Measurements from ENCODE around the gene CAPZA1.

CAPZA1 gene

DNA sequence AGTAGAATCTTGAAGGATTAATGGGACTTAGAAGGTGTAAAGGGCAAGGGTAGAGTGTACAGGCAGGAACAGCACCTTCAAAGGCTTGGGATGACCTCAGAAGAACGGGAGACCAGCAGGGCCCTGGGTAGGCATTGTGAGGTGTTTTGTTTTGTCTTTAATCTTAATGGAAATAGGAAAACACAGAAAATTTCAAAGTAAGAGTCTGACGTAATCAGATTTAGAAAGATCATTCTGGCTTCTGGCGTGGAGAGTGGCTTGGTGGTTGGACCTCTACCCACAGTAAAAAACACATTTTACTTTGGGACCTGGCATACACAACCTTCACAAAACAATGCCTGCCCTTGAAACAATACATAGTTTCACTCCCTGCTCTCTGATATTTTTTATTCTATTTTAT is 59.0 kb downstream of the CAPZA1 start:
- DNase-seq: no peak

- DNase-seq: no peak
Measured at GRCh38 chr1:112685913-112686312, 66.3 kb downstream of the CAPZA1 start.

DNA sequence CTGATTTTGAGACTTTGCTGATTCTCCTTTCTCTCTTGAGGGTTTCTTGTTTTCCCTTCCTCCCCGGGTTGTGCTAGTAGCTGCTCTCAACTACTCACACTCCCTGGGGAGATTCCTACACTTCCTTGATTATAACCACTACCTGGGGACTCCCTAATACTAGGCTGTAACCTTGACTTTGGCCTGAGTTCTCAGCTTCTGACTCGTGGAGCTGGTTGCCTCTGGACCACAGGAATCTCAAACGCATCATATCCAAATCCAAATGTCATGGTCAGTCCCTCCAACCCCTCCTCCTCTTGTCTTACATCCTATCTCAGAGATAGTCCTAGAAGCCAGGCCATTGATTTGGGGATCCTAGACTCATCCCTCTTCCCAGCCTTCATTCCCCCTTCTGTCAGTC is 66.8 kb downstream of the CAPZA1 start:
- no peak for DNase-seq

GRCh38 chr1:112686835-112687234 is 67.2 kb downstream of the CAPZA1 start:
- no peak for DNase-seq

DNA sequence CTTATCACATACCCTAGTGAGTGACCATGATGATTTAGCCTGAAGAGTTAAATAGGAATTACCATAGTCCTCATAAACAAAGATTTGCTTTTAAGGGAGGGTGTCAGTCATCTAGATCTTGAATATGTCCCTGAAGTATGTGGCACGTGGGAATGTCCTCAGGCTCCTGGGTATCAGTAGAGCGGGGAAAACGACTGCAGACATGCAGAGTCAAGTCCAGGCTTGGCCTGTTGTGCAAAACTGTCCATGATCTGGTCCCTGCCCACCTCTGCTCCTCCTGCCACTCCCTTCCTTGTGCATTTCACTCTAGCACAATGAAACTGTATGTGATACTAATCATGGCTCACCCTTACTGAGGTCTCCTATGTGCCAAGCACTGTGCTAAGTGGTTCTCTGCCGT is 67.7 kb downstream of the CAPZA1 start:
- no peak for DNase-seq

GRCh38 chr1:112687785-112688496 is 68.3 kb downstream of the CAPZA1 start:
- DNase-seq: no peak

GRCh38 chr1:112688781-112689193 is 69.2 kb downstream of the CAPZA1 start:
- DNase-seq: no peak

DNA sequence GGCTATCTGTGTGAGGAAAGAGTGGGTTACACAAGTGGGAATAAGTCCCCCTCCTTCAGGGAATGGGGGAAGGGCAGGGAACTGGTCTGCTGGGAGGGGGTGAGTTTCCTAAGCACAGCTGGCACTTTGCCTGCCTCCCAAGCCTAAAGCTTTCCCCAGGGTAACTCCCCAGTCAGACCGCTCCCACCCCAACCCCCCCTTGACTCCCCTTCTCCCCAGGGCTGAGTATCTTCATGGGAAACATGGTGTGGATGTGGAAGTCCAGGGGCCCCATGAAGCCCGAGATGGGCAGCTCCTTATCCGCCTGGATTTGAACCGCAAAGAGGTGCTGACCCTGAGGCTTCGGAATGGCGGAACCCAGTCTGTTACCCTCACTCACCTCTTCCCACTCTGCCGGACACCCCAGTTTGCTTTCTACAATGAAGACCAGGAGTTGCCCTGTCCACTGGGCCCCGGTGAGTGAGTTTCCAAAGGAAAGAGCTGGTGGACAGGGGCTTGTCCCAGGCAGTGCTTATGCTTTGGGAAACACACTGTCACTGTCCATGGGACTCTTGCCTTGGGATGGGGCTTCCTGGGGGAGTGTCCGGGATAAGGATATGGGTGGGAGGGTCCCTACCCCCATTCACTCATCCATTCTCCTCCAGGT is 69.7 kb downstream of the CAPZA1 start:
- DNase-seq: no peak

- DNase-seq: no peak
Measured at GRCh38 chr1:112689842-112690237, 70.2 kb downstream of the CAPZA1 start.

DNA sequence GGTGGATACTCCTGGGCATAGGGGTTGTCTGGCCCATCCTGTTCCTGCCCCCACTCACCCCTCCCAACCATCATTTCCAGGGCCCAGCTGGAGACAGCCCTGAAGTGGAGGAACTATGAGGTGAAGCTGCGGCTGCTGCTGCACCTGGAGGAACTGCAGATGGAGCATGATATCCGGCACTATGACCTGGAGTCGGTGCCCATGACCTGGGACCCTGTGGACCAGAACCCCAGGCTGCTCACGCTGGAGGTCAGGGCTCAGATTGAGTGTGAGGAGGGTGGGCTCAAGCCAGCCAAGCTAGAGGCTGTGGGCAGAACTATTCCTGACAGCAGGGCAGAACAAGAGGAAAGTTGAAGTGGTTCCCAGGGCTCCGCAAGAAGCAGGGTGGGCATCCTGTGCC is 73.0 kb downstream of the CAPZA1 start:
- no peak for DNase-seq

DNA sequence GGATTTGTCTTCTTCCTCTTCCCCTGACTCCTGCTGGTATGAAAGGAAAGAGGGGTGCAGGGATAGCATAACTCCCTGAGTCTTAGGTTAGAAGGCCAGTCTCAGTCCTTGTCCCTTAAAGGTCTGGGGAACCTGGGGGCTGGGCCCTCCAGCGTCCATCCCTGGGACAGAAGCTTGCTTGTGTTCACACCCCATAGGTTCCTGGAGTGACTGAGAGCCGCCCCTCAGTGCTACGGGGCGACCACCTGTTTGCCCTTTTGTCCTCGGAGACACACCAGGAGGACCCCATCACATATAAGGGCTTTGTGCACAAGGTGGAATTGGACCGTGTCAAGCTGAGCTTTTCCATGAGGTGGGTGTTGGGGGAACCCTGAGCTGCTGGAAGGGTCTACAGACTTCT is 74.2 kb downstream of the CAPZA1 start:
- no peak for DNase-seq

DNA sequence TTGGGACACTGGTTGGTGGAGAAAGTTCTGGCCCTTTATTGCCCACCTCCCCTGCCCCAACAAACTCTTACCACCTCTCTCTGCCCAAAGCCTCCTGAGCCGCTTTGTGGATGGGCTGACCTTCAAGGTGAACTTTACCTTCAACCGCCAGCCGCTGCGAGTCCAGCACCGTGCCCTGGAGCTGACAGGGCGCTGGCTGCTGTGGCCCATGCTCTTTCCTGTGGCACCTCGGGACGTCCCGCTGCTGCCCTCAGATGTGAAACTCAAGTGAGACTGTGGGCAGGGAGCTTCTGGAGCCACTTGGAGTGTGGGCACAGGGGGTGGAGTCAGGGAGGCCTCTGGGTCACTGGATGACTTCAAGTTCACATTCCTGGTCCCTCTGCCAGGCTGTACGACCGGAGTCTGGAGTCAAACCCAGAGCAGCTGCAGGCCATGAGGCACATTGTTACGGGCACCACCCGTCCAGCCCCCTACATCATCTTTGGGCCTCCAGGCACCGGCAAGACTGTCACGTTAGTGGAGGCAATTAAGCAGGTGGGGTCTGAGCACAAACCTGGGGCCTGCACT is 74.8 kb downstream of the CAPZA1 start:
- no peak for DNase-seq

GRCh38 chr1:112695276-112695675 is 75.6 kb downstream of the CAPZA1 start:
- no peak for DNase-seq

DNA sequence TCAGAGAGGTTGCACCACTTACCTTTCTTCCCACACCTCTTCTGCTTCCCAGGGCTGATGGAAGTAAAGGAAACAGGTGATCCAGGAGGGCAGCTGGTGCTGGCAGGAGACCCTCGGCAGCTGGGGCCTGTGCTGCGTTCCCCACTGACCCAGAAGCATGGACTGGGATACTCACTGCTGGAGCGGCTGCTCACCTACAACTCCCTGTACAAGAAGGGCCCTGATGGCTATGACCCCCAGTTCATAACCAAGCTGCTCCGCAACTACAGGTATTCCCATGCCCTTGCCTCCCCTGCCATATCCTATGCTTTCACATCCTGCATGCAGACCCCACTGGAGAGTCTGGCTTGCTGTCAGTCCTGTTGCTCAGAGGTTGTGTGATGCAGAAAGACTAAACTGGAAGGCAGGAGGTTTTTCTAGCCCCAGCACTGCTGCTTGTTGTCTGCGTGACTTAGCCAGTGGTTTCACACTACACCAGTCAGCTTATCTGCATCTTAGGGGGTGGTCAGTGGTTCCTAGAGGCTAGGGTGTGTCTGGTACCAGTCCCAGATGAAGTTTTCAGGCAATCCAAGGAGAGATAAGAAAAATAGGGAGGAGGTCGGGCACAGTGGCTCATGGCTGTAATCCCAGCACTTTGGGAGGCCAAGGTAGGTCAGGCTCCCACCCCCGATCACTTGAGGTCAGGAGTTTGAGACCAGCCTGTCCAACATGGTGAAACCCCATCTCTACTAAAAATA is 77.1 kb downstream of the CAPZA1 start:
- no peak for DNase-seq

- no peak for DNase-seq
Measured at GRCh38 chr1:112697781-112698201, 78.2 kb downstream of the CAPZA1 start.

- DNase-seq: no peak
Measured at GRCh38 chr1:112698366-112699310, 79.0 kb downstream of the CAPZA1 start.

GRCh38 chr1:112699425-112700144 is 80.0 kb downstream of the CAPZA1 start:
- no peak for DNase-seq

- DNase-seq: peak; percentile 42
Measured at GRCh38 chr1:112700290-112701226, 80.9 kb downstream of the CAPZA1 start.

GRCh38 chr1:112701227-112702066 is 81.8 kb downstream of the CAPZA1 start:
- no peak for DNase-seq

DNA sequence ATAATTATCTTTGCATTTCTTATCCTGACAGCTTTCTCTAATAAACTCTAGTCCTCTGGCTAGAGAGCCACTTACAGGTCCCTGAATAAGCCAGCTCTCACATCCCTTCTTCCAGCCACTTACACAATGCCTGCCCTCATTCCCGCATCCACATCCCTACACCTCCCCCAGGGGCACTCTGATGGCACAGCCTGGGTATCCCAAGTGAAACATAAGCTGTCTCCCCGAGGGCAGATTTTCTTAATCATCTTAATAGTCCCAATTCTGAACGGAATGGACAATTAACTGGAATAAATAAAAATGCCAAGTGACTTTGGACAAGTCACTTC is 82.4 kb downstream of the CAPZA1 start:
- no peak for DNase-seq
